ENCODE data around the gene DCX. TPM values are rescaled to one million over a fixed set of nuclear protein-coding genes. Genes with fewer than 3 reads are reported as not detected.
"Not testable (repeated sequence)": the region's sequence is repeated elsewhere in the genome, so short reads cannot be mapped to it uniquely, and the experiment has no call there.

Gene DCX
- total and polyA plus RNA-seq, 2 experiments from 2014 or later = 0.66 to 3.0 TPM

- TF ChIP-seq ZNF462 (CRISPR knock-in tag; IDR thresholded peaks at IDR 0.05) (no peak), ZNF331 (CRISPR knock-in tag; IDR thresholded peaks at IDR 0.05; ENCODE audit: low read depth) (no peak)
Observed at GRCh38 chrX:111348429-111348828, 63.6 kb downstream of the DCX start (continued).

- H3K4me3 ChIP-seq; H2AFZ ChIP-seq; H3K4me1 ChIP-seq (ENCODE audit: insufficient read depth); H3K4me1 Mint-ChIP-seq; H3K9me3 Mint-ChIP-seq; ATAC-seq; H3K4me2 ChIP-seq; H3K27ac ChIP-seq (ENCODE audit: low read depth); DNase-seq (ENCODE audit: low spot score); H3K4me3 Mint-ChIP-seq; H3K36me3 ChIP-seq (ENCODE audit: insufficient read depth); H3K36me3 Mint-ChIP-seq (ENCODE audit: low read depth); H3K9me2 ChIP-seq (ENCODE audit: insufficient read depth); H3K79me2 ChIP-seq (replicated peaks; ENCODE audit: insufficient read depth); H3K27ac Mint-ChIP-seq; H3K27me3 Mint-ChIP-seq (ENCODE audit: insufficient read depth, low read depth, poor library complexity); H3K27me3 ChIP-seq (ENCODE audit: insufficient read depth); H3F3A ChIP-seq (replicated peaks; ENCODE audit: low read depth); H4K20me1 ChIP-seq (replicated peaks; ENCODE audit: insufficient read depth): not testable (repeated sequence)
Observed at GRCh38 chrX:111346150-111346549, 65.8 kb downstream of the DCX start.

GRCh38 chrX:111340054-111340453, 71.9 kb downstream of the DCX start:
- Mint-ChIP-seq H3K27me3 (ENCODE audit: insufficient read depth, low read depth, poor library complexity) (no peaks in the 10 kb centered on the region), H3K27ac (no peak overlapping the region), H3K4me1 (no peaks in the 10 kb centered on the region), H3K36me3 (ENCODE audit: low read depth) (no peaks in the 10 kb centered on the region), H3K4me3 (no peak overlapping the region), H3K9me3 (no peaks in the 10 kb centered on the region)
- no peak for DNase-seq (ENCODE audit: low spot score)
- H3K4me3 ChIP-seq = no peak overlapping the region
- H3K9me2 ChIP-seq (ENCODE audit: insufficient read depth) = no peaks in the 10 kb centered on the region
- no peaks in the 10 kb centered on the region for H3K27me3 ChIP-seq (ENCODE audit: insufficient read depth)
- no peak overlapping the region for H3K4me2 ChIP-seq
- no peak overlapping the region for H2AFZ ChIP-seq
- H3K79me2 ChIP-seq (replicated peaks; ENCODE audit: insufficient read depth) = no peaks in the 10 kb centered on the region
- H3K36me3 ChIP-seq (ENCODE audit: insufficient read depth) = no peaks in the 10 kb centered on the region
- no peaks in the 10 kb centered on the region for H3K4me1 ChIP-seq (ENCODE audit: insufficient read depth)
- no peaks in the 10 kb centered on the region for H3F3A ChIP-seq (replicated peaks; ENCODE audit: low read depth)
- no peak overlapping the region for H3K27ac ChIP-seq (ENCODE audit: low read depth)
- ATAC-seq = no peak
- no peaks in the 10 kb centered on the region for H4K20me1 ChIP-seq (replicated peaks; ENCODE audit: insufficient read depth)
- TF ChIP-seq ZNF331 (CRISPR knock-in tag; IDR thresholded peaks at IDR 0.05; ENCODE audit: low read depth) (no peak), STAT1 (IDR thresholded peaks at IDR 0.05; ENCODE audit: unreplicated experiment) (no peak), EZH2 (IDR thresholded peaks at IDR 0.05; ENCODE audit: low read depth, unreplicated experiment) (no peak), POLR2AphosphoS5 (IDR thresholded peaks at IDR 0.05; ENCODE audit: low read depth) (no peak), CREB1 (CRISPR knock-in tag; IDR thresholded peaks at IDR 0.05; ENCODE audit: low read depth) (no peak), REST (IDR thresholded peaks at IDR 0.05; ENCODE audit: unreplicated experiment) (no peak), NANOG (IDR thresholded peaks at IDR 0.05; ENCODE audit: borderline replicate concordance) (no peak)

Measured in GM23338 (cell line).